HG03060 (cell line): ENCODE data around the gene FAM107B.
"Not testable (repeated sequence)": the region's sequence is repeated elsewhere in the genome, so short reads cannot be mapped to it uniquely, and the experiment has no call there.

ENCODE experiments used
- ATAC-seq: cut with Tn5 transposase; IDR thresholded peaks from one replicate; pipeline ENCODE4 v1.9.1; 2021; ENCODE audit warnings: low read depth, moderate number of reproducible peaks; ENCODE audit not compliant: unreplicated experiment

FAM107B gene

DNA sequence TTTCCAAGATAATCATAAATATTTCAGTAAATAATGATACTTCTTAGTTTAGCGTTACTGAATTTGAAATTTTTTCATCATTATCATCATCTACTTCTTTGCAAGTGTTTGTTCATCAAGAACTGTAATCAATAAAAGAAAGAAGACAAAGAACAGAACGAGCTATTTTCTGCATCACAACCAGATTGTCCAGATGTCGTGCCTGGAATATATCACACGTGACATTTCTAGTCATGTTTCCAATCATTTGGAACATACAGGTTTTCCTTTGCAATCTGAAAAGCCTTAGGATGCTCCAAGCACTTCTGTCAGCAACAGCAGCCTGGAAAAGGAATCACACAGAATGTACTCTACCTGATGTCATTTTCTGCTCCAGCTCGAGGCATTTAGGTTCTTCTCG lies 107.4 kb downstream of the FAM107B start:
- no peak for ATAC-seq

GRCh38 chr10:14665865-14666857 lies 108.5 kb downstream of the FAM107B start:
- ATAC-seq = no peak

DNA sequence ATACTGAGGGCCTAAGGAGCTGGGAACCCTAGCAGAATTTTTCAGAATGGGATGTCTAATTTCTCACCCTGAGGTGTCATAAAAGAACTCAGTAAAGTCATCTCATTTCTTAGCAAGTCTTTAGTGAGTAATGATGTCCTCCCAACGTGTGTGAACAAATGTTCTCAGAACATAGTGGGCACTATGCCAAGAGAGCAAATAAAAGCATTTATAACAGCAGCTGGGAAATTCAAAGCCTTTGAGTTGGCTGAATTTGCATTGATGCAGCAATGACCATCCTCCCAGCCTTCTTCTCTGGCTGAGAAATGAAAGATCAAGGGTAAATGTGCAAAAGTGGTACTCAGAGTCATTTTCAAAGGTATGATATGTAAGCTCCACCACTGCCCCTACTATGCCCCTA lies 109.4 kb downstream of the FAM107B start:
- ATAC-seq = no peak

DNA sequence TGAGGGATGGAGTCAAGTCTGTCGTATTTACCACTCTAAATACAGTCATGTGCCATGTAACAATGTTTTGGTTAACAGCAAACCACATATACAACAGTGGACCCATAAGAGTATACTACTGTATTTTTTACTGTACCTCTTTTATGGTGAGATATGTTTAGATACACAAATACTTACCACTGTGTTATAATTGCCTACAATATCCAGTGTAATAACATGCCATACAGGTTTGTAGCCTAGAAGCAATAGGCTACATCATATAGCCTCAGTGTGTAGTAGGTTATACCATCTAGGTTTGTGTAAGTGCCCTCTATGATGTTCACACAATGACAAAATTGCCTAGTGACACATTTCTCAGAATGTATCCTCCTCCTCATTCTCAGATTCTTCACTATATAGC lies 110.4 kb downstream of the FAM107B start:
- ATAC-seq = no peak

- no peak for ATAC-seq
Measured at GRCh38 chr10:14661818-14662217, 112.9 kb downstream of the FAM107B start.

- ATAC-seq = no peak
Measured at GRCh38 chr10:14660831-14661230, 113.9 kb downstream of the FAM107B start.

DNA sequence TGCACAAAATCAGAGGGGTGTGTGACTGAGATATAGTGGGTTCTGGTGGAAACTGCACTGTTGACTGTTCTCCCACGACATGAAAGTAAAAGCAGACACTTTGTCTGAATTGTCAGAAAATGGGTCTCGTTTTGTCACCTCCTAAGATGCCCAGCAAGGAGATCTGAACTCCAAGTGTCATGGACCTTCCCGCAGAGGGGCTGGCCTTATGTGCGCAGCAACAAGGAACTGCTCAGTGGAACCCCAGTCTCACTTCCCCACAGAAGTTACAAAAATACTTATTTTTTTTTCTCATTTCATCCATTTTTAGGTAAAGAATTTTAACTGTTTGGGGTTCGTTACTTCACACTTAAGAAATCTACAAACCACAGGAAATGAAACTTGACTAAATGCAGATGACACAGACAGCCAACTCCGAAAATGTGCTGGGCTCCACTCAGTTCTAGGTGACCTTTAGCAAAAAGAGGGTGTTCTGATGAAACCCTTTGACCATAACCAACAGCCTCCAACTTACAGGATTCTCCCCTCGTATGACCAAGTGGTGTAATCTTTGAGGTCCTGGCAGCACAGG lies 115.0 kb downstream of the FAM107B start:
- ATAC-seq = peak; percentile 74

DNA sequence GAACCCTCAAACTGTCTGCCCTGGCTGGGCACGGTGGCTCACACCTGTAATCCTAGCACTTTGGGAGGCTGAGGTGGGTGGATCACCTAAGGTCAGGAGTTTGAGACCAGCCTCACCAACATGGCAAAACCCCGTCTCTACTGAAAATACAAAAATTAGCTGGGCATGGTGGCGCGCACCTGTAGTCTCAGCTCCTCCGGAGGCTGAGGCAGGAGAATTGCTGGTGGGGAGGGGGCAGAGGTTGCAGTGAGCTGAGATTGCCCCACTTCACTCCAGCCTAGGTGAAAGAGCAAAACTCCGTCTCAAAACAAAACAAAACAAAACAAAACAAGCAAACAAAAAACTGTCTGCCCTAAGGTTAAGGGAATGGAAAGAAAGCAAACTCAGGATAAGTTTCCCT lies 115.6 kb downstream of the FAM107B start:
- ATAC-seq = not testable (repeated sequence)

- ATAC-seq = no peak
Measured at GRCh38 chr10:14658331-14659127, 116.2 kb downstream of the FAM107B start.

DNA sequence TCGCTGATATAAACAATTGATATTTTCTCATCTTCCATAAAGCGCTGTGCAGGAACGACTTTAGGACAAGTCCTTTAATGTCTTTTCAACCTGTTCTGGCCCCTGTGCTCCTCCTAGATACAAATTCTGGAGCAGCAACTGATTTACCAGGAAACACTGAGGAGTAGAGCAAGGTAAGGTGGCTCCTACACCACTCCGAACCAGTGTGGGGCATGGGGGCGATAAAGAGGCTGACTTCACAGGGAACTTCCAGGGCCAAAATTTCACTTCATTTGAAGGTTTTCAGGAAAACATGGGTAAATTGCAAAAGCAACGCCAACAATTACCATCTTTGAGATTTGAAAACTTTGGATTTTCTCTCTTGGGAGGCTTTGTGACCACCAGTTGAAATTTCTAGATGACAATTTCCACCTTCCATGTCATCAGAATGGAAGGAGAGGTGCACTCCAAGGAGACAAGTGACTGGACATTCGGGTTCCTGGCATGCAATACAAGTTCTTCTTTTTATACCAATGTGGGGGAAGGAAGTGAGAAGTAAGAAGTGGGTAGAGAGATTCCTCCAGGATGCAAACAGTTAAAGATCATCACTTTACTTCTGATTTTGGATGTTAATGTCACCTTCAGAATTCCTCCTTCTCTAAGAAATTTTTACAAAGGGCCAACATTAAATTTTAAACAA lies 118.5 kb downstream of the FAM107B start:
- ATAC-seq = no peak

- no peak for ATAC-seq
Measured at GRCh38 chr10:14654821-14655382, 119.8 kb downstream of the FAM107B start.

DNA sequence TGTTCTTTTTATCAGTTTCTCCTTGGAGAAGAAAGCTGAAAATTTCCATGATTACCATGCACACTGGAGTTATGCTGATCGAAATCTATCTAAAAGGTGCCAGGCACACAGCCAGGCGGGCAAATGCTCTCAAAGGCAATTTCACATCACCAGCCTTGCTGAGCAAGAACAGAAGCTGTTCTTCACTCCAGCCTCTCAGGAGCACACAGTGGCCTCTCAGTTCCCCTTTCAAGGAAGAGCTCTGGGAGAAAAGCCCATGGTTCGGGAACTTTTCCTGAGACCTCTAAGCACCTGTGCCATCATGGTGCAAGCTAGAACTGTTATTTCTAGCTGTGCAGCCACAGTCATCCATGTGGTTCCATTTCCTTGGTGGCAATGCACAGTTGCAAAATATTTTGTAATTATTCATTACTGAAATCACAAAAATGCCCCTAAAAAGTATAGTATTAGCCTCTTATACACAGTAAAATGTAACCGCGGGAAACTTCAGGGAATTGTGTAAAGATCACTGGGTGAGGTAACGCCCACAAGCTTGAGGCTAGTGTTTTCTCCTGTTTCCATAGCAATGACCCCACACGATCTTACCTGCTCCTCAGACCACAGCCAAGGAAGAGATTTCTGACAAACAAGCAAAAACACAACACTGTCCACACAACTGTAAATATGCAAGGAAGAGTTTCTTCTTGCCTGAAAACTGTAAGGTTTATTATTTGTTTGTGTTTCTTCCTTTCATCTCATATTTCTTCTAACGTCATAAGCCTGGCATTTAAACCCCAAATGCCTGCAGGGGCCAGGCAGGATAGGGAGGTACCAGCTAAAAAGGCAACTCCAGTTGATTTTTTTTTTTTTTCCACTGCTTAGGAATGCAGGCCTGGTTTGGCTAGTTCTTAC lies 121.2 kb downstream of the FAM107B start:
- no peak for ATAC-seq

DNA sequence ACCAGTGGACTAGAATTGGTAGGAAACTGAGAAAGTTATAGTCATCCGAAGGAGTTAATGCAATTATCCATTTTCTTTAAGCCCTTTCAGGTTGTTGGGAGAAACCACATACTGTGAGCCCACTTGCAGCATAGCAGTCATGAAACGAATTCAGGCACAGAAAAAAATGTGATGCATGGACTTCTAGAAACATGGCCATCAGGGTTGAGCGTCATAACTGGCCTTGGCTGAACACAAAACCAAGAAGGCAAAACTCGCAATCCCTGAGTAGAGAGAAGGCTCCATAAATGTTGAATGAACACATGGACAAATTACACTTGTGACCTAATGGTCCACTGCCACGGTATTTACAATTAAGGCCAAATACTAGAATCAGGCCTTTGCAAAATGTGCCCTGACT lies 121.9 kb downstream of the FAM107B start:
- ATAC-seq = no peak

- no peak for ATAC-seq
Measured at GRCh38 chr10:14652067-14652466, 122.6 kb downstream of the FAM107B start.

- no peak for ATAC-seq
Measured at GRCh38 chr10:14649739-14650138, 125.0 kb downstream of the FAM107B start.

- ATAC-seq = no peak
Measured at GRCh38 chr10:14648946-14649345, 125.8 kb downstream of the FAM107B start.

GRCh38 chr10:14648005-14648765 lies 126.5 kb downstream of the FAM107B start:
- peak; percentile 80 for ATAC-seq

- no peak for ATAC-seq
Measured at GRCh38 chr10:14645239-14645960, 129.3 kb downstream of the FAM107B start.
